ENCODE data around the gene PNMA6F.

Gene PNMA6F

GRCh38 chrX:153319295-153320046 lies 2.1 kb downstream of the PNMA6F start:
- TF ChIP-seq CTCF (IDR thresholded peaks at IDR 0.05; ENCODE audit: low read length, missing control alignments), result no peak
- H3K4me3 ChIP-seq (replicated peaks; ENCODE audit: low read depth, low read length), result no peak overlapping the region

GRCh38 chrX:153318811-153319210 lies 2.8 kb downstream of the PNMA6F start:
- no peak for DNase-seq (ENCODE audit: low read depth)
- no peak overlapping the region for H3K4me3 ChIP-seq (replicated peaks; ENCODE audit: low read depth, low read length)
- TF ChIP-seq CTCF (IDR thresholded peaks at IDR 0.05; ENCODE audit: low read length, missing control alignments), result no peak

More at GRCh38 chrX:153319295-153320046, 2.1 kb downstream of the PNMA6F start:
- no peak for DNase-seq (ENCODE audit: low read depth)

GRCh38 chrX:153317996-153318722 lies 3.4 kb downstream of the PNMA6F start:
- no peak for DNase-seq (ENCODE audit: low read depth)
- no peak for TF ChIP-seq CTCF (IDR thresholded peaks at IDR 0.05; ENCODE audit: low read length, missing control alignments)
- no peak overlapping the region for H3K4me3 ChIP-seq (replicated peaks; ENCODE audit: low read depth, low read length)

- no peak for DNase-seq (ENCODE audit: low read depth)
- TF ChIP-seq CTCF (IDR thresholded peaks at IDR 0.05; ENCODE audit: low read length, missing control alignments), result no peak
- no peak overlapping the region for H3K4me3 ChIP-seq (replicated peaks; ENCODE audit: low read depth, low read length)
Measured at GRCh38 chrX:153317306-153317705, 4.3 kb downstream of the PNMA6F start.

- no peak for TF ChIP-seq CTCF (IDR thresholded peaks at IDR 0.05; ENCODE audit: low read length, missing control alignments)
- no peak overlapping the region for H3K4me3 ChIP-seq (replicated peaks; ENCODE audit: low read depth, low read length)
- DNase-seq (ENCODE audit: low read depth), result no peak
Measured at GRCh38 chrX:153312842-153313241, 8.7 kb downstream of the PNMA6F start.

GRCh38 chrX:153312041-153312440 lies 9.5 kb downstream of the PNMA6F start:
- no peak overlapping the region for H3K4me3 ChIP-seq (replicated peaks; ENCODE audit: low read depth, low read length)
- no peak for TF ChIP-seq CTCF (IDR thresholded peaks at IDR 0.05; ENCODE audit: low read length, missing control alignments)
- DNase-seq (ENCODE audit: low read depth), result no peak

Measured in fibroblast of pulmonary artery (primary cell).